SKM-1 treated with dmso at 0.1 percent for 144 hours (cell line): ENCODE measurements around the gene FNDC3B.
"Not testable (repeated sequence)": the region's sequence is repeated elsewhere in the genome, so short reads cannot be mapped to it uniquely, and the experiment has no call there.

Source experiments
- DNase-seq: peaks from one replicate; lab custom pipeline; 2025; ENCODE audit not compliant: unreplicated experiment; lab: John Stamatoyannopoulos, UW

FNDC3B gene

DNA sequence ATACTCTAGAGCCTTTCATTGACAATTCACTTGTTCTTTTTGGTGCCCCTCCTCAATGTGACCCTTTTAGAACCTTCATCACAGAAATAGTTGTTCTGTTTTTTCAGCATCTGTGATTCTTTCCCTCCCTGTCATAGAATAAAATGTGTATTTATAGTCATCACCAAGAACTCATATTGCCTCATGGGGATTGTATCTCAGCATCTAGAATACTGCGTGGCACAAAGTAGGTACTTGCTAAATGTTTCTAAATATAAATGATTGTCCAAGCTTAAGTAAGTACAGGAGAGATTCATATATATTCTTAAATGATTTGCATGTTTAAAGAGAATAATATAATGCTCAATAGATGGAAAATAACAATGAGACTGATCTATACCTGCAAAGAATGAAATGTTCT lies 190.1 kb downstream of the FNDC3B start:
- no peak for DNase-seq

DNA sequence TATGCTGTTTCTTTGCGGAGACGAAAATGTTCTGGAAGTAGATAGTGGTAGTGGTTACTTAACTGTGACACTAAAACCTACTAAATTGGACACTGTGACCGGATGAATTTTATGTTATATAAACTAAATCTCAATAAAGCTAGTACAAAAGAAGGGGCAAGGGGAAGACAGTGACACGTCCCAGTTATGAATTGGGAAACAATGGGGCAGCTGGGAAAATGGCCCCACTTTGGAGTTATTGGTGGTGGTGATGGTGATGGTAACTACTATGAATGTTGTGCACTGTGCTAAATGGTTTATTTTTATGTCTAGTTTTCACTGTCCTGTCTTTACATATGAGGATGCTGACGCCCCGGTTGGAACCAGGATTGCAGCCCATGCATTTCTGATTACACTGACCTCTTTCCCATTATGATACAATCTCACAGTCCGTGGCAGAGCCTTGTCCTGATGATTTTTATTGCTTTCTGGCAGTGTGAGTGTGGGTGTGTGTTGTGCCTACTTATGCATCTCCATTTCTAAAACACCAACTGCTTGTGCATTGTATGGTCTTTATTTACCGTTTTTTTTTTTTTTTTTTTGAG lies 192.0 kb downstream of the FNDC3B start:
- DNase-seq, result no peak

DNA sequence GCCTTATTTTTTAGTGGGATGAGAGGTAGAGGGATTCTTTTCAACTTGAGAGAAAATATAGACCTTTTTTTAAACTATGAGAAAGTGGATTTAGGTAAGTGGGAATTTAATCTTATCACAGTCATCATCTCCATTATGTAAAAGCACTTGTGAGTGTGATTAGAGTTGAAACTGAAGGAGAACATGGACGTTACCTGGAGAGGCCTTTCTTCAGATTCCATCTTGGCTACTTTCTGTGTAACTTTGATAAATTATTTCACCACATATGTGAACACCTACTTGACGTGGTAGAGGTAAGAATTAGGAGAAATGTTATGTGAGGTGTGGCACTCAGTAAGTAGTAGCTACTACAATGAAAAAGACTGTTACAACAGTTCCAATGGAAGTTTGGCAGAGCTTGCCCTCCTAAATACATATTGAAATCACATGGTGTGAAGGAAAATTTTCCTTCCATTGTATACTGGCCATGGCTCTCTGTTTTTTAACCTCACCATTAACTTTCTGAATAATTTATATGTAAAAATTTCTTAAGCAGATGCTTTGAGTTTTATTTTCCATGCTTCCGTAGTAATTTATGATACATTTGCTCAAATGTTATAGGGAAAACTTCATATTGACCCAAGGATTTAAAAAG lies 193.3 kb downstream of the FNDC3B start:
- DNase-seq, result no peak

DNA sequence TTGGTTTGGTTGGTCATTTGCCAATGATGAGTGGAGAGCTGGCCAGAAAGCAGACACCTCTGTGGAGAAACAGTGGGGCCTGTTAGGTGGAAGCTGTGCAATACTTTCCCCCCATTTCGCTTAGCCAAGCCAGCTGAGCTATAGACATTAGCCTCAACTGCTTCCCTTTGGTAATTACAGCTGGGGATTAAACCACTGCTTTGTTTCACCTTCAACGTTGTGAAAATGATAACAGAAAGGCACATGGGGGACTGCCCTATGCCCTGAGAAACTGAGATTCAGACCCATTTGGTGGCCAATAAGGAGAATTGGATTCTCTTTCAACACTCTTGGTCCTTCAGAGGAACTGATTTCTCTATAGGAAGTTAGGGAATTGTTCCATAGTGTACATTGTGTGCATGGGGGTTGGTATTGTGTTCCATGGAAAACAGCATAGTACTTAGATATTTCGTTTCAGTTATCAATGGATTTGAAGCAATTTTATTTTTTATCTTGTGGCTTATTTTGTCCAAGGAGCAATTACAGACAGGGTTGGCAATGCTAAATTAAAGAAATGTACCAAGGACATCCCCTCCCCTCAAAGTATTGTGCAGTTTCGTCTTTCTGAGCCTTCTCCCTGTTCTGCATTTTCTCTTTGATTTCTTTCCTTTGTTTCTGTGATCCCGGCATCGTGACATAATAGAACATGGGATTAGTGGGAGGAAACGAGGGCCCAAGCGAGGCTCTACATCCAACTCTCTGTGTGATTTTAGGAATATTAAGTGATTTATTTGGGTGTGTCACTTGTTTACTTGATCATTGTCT lies 194.3 kb downstream of the FNDC3B start:
- no peak for DNase-seq

DNA sequence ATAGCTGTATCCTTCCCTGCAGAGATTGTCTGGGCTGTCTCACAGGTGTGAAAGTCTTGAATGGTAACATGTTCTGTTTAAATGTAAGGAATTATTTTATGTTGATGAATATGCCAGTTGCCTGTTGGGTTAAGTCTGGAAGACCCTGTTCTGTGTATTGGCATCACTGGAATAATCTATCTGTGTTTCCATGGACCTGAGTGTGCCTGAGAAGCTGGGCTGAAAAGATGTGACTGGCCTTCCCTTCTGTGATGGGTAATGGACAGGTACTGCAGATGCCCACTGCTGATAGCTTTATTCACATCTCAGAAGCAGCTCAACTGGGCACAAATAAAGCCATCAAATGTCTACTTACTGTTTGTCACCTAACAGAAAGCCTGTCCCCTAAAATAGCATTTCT lies 196.3 kb downstream of the FNDC3B start:
- DNase-seq, result no peak

DNA sequence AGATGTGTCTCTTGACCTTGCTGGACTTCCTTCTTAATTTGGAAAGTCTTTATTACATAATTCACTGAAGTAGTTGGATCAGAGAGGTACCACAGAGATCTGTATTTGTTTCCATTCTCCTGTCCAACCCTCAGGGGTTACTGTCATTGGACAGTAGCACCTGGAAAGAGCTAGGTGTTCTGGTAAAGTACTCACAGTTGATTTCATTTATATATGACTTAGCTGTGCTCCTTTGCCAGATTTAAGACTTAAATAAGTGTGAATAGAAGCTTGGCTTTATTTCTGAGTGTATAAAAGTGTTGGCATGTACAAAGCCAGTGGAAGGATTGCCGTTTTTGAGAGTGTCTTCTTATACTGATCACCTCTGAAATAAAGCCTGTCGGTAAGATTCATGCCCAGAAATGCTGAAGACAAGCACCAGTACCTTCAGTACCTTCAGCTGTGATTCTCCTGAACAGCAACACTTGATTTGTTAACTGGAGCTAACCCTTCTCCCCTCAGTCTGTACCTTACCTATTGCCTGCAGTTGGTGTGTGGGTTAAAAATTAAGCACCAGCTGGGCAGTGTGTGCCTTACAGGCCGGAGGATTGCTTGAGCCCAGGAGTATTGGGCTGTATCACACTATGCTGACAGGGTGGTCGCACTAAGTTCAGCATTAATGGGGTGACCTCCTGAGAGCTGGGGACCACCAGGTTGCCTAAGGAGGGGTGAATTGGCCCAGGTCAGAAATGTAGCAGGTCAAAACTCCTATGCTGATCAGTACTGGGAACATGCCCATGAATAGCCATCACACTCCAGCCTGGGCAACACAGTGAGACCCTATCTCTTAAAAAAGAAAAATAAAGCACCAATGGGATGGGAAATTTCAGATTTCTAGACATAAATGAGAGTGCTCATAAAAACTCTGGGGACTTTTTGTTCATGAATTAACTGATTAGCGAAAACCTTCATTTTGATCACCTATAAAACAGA lies 197.7 kb downstream of the FNDC3B start:
- no peak for DNase-seq

DNA sequence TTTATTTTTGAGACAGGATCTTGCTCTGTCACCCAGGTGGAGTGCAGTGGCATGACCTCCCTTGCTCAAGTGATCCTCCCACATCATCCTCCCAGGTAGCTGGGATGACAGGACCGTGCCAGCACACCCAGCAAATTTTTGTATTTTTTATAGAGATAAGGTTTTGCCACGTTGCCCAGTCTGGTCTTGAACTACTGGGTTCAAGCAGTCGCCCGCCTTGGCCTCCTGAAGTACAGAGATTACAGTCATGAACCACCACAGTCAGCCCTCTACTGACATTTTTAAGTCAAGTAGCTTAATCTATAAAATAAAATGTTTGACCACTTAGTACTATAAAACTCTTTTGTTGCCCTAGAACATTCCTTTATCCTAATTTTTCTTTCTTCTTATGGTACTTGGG lies 198.8 kb downstream of the FNDC3B start:
- no peak for DNase-seq

DNA sequence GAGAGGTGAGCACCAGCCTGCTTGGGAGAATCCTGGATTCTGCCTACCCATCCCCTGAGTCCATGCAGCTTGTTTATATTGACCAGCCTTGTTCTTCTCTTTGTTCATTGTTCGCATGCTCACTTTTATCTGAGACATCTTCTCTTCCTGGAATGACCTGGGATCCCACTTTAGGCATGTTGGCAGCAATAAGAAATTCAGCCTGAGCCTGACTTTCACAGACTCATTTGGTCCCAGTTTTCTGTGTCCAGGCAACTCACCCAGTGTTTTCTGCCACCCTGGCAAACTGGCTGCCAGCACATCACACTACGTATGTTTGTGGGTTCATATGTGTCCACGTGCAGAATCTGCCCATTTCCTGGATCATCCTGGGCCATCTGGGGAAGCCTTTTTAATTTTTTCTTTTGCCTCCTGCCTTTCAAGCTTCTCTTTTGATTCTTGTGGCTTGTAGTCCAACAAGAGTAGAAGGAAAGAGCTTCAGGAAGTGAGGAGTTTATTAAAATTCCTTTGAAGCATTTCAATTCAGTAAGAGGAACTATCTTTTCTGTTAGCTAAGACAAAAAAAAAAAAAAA lies 199.9 kb downstream of the FNDC3B start:
- DNase-seq, result no peak

DNA sequence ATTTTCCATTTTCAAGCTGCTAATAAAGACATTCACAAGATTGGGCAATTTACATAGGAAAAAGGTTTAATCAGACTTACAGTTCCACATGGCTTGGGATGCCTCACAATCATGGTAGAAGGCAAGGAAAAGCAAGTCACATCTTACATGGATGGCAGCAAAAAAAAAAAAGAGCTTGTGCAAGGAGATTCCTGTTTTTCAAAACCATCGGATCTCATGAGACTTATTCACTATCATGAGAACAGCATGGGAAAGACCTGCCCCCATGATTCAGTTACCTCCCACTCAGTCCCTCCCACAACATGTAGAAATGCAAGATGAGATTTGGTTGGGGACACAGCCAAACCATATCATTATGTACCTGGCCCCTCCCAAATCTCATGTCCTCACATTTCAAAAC lies 202.0 kb downstream of the FNDC3B start:
- no peak for DNase-seq

DNA sequence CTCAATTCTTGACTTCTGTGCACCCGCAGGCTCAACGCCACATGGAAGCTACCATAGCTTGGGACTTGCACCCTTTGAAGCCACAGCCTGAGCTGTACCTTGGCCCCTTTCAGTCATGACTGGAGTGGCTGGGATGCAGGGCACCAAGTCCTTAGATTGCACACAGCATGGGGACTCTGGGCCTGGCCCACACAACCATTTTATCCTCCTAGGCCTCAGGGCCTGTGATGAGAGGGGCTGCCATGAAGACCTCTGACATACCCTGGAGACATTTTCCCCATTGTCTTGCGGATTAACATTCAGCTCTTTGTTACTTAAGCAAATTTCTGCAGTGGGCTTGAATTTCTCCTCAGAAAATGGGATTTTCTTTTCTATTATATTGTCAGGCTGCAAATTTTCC lies 203.1 kb downstream of the FNDC3B start:
- not testable (repeated sequence) for DNase-seq

DNA sequence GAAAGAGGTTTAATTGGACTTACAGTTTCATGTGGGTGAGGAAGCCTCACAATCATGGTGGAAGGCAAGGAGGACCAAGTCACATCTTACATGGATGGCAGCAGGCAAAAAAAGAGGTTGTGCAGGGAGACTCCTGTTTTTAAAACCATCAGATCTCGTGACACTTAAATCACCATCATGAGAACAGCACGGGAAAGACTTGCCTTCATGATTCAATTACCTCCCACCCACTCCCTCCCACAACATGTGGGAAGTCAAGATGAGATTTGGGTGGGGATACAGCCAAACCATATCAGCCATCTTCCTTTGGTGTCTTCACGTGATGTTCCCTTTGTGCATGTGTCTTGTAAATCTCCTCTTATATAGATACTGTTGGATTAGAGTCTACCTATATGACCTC lies 204.0 kb downstream of the FNDC3B start:
- DNase-seq, result not testable (repeated sequence)

DNA sequence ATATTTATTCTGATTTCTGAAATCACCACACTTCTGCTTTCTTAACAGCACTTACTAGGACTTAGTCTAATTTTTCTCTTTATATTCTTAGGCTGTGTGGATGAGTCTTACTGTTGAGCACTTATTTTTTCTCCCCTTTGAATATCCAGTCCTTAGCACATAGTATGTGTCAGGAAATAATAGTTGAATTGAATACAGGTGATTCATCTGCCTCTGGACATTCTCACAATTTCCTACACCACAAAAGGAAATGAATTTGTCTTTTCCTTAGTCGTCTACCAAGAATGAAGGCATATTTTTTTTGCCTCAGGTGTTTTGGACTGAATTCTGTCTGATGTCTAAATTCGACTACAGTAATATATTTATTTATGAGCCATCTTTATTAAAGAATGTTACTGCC lies 204.6 kb downstream of the FNDC3B start:
- DNase-seq, result no peak

DNA sequence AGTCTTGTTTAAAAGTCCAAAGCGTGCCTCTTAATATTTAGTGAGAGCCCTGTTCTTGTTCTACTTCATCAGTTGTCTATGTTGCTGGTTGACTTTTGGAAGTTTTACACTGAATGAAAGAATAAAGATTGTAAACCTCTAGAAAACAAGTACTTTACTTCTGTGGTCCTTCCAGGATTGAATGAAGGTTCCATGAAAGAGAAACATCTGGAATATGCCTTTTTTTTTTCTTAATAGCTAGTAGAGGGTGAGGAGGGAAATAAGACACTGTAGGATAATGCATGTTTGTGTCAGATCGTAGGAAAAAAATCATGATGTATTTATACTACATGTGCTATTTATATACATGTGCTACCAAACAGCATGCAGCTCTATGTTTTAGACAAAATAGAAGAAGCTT lies 205.9 kb downstream of the FNDC3B start:
- no peak for DNase-seq

DNA sequence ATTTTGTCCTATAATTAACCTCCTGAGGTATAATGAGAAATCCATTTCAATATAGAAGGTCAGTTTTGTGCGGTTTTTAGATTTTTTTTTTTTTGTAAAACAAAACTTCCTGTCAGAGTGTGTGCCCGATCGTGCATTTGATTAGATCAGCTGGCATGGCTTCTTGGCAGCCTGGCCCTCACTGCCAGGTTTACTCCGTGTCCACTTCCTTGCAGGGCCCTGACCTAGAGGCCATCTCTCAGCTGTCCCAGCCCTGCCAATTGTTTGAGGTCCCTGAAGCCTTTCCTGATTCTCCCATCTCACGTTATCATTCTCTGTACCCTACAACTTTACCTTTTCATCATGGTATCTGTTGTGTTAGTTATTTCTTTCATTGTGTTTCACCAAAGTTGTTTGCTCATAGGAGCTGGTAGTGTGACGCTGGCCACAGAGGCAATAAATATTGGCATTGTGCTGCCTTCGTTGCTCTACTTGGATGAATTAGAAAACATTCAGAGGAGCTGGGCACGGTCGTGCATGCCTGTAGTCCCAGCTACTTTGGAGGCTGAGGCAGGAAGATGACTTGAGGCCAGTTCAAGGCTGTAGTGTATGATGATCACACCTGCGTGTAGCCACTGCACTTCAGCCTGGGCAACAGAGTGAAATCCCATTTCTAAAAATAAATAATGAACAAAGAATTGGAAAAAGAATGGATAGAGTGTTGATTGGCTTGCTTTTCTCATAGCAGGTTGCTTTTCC lies 206.9 kb downstream of the FNDC3B start:
- DNase-seq, result no peak

DNA sequence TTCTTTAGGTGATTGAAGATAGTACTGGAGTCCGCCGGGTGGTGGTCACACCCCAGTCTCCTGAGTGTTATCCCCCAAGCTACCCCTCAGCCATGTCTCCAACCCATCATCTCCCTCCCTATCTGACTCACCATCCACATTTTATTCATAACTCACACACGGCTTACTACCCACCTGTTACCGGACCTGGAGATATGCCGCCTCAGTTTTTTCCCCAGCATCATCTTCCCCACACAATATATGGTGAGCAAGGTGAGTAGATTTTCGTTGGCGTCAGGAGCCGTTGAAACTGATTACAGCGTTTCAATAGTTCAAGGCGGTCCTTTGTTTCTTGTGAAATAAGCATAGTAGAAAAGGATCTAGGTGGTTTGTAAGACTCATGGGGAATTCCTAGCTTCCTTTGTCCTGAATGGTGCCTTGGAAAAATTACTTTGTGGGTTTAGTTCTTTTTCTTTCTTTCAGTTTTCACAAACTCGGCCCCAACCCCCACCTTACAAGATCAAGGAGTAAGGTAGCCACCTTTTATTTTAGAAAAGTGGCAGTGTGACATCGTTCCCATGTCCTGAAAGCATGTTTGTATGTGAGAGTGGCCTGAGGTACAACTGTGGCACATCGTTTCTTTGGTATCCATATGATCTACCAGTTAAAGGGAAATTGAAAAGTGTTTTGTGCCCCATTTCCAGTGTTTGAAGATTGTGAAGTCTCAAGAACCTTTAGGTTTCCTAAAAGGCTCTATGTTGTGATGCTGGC lies 208.3 kb downstream of the FNDC3B start:
- DNase-seq, result no peak

DNA sequence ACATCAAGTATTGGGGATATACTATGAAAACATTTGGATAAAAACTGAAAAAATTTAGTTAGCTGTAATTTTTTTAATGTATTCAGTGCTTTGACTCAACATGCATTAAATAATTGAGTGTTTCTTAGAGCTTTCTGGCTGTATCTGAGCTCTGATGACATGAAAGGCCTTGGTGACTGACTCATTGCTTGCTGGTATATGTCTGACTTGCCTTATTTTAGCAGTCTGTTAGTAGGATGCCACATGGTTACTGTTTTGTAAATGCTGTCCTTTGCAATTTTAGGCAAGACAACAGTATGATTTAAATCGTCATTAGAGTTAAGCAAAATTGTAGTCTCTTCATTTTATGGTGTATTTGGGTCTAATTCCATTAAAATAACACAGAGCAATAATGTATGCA lies 209.7 kb downstream of the FNDC3B start:
- DNase-seq, result no peak

DNA sequence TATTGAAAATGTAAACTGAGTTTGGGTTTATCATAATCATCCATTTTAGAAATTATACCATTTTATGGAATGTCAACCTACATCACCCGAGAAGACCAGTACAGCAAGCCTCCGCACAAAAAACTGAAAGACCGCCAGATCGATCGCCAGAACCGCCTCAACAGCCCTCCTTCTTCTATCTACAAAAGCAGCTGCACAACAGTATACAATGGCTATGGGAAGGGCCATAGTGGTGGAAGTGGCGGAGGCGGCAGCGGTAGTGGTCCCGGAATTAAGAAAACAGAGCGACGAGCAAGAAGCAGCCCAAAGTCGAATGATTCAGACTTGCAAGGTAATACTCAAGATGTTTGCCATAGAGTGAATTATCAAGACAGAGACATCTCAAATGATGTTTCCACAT lies 211.8 kb downstream of the FNDC3B start:
- no peak for DNase-seq

DNA sequence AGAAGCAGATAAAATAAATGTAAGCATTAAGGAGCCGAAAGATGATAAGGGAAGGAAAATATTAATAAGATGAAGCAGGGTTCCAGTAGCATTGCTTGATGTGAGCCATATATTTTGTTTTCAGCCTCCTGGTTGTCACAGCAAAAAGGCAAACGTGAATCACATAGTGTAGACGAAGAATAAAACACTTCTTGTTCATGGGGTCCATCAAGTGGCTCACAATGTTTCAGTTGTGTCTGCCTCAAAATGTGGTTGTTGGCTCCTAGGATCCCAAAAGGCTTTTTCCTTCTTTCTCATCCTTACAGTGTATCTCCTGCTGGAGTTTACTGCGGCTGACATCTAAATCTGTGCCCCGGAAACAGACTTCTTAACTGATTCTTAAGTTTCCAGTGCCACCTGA lies 213.8 kb downstream of the FNDC3B start:
- no peak for DNase-seq

DNA sequence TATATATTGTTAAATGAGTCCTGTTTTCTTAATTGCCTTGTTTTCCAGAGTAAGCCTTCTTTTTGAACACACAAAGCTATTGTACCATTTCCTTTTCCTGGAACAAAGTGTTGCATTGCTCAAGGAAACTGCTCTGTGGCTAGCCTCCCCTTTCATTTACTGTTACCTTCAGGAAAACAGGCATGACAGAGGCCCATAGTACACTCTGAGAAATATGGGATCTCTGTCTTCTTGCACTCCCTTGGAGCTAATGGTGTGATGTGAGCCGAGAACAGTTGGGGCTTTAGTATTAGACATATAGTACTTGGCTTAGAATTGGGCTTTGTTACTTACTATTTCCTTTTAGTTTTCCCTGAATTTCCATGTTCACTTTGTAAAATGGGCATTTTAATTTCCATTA lies 215.2 kb downstream of the FNDC3B start:
- DNase-seq, result no peak

DNA sequence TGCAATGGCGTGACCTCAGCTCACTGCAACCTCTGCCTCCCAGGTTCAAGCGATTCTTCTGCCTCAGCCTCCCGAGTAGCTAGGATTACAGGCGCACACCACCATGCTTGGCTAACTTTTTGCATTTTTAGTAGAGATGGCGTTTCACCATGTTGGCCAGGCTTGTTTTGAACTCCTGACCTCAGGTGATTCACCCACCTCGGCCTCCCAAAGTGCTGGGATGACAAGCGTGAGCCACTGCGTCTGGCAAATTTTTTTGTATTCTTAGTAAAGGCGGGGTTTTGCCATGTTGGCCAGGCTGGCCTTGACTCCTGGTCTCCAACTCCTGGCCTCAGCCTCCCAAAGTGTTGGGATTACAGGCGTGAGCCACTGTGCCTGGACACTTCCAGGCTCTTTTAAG lies 215.9 kb downstream of the FNDC3B start:
- DNase-seq, result not testable (repeated sequence)
